MM.1S (cell line): Measurements from ENCODE around the gene C16orf92.
A peak's percentile ranks its signal among the peaks of the same experiment; 100 is the strongest.

ENCODE experiments used
- DNase-seq: peaks from one replicate; pipeline ENCODE4 v3.0.0-alpha.2; 2015
- H2AFZ ChIP-seq: fragments of 300-600 bp; sonication (generic); 2 replicates; pipeline ENCODE4 v1.6.0; 2016; ENCODE audit warnings: antibody characterized with exemption, low read length
- H3F3A ChIP-seq: fragments of 300-600 bp; sonication (generic); 2 replicates; pipeline ENCODE4 v1.6.1; 2016; ENCODE audit warnings: mild to moderate bottlenecking, antibody characterized with exemption, low read length, moderate library complexity, mixed read lengths; ENCODE audit not compliant: insufficient read depth
- H3K27ac ChIP-seq: fragments of 300-600 bp; sonication (generic); 2 replicates; pipeline ENCODE4 v1.5.1; 2016; ENCODE audit warnings: mild to moderate bottlenecking, low read length
- H3K27me3 ChIP-seq: fragments of 300-600 bp; sonication (generic); replicated peaks from 2 replicates; pipeline ENCODE4 v1.6.0; 2016; ENCODE audit warnings: low read length; ENCODE audit not compliant: insufficient read depth
- H3K36me3 ChIP-seq: fragments of 300-600 bp; sonication (generic); replicated peaks from 2 replicates; pipeline ENCODE4 v1.6.1; 2016; ENCODE audit warnings: mild to moderate bottlenecking, low read length, mixed read lengths; ENCODE audit not compliant: insufficient read depth
- H3K4me1 ChIP-seq: fragments of 300-600 bp; sonication (generic); 2 replicates; pipeline ENCODE4 v1.6.1; 2016; ENCODE audit warnings: low read length, mixed read lengths
- H3K4me2 ChIP-seq: fragments of 300-600 bp; sonication (generic); 2 replicates; pipeline ENCODE4 v1.6.0; 2016; ENCODE audit warnings: low read depth, low read length
- H3K4me3 ChIP-seq: fragments of 300-600 bp; sonication (generic); 2 replicates; pipeline ENCODE4 v1.5.1; 2016; ENCODE audit warnings: low read length, mixed read lengths
- H3K79me2 ChIP-seq: fragments of 300-600 bp; sonication (generic); 2 replicates; pipeline ENCODE4 v1.6.1; 2016; ENCODE audit warnings: mixed run types, low read length, mixed read lengths
- H3K9ac ChIP-seq: fragments of 300-600 bp; sonication (generic); 2 replicates; pipeline ENCODE4 v1.6.1; 2016; ENCODE audit warnings: low read length, mixed read lengths
- H3K9me2 ChIP-seq: fragments of 300-600 bp; sonication (generic); replicated peaks from 2 replicates; pipeline ENCODE4 v1.6.1; 2016; ENCODE audit warnings: mild to moderate bottlenecking, low read length, mixed read lengths; ENCODE audit not compliant: insufficient read depth
- H3K9me3 ChIP-seq: fragments of 300-600 bp; sonication (generic); replicated peaks from 2 replicates; pipeline ENCODE4 v1.6.1; 2016; ENCODE audit warnings: mild to moderate bottlenecking, low read length, mixed read lengths; ENCODE audit not compliant: insufficient read depth
- H4K20me1 ChIP-seq: fragments of 300-600 bp; sonication (generic); 2 replicates; pipeline ENCODE4 v1.6.1; 2016; ENCODE audit warnings: mild to moderate bottlenecking, low read length, moderate library complexity, mixed read lengths; ENCODE audit not compliant: insufficient read depth
- EZH2 ChIP-seq: fragments of 300-600 bp; sonication (generic); optimal IDR thresholded peaks from 2 replicates; pipeline ENCODE3; 2017; ENCODE audit warnings: low read depth, mild to moderate bottlenecking, antibody characterized with exemption, low read length, mixed read lengths
- EZH2phosphoT487 ChIP-seq: fragments of 300-600 bp; sonication (generic); IDR thresholded peaks from 2 replicates; pipeline ENCODE4 v1.6.1; 2018; ENCODE audit warnings: antibody characterized with exemption, low read length
- TF ChIP-seq, protein P1 (sequence below): fragments of 300-600 bp; sonication (generic); IDR thresholded peaks from 2 replicates; pipeline ENCODE4 v1.5.1; 2016; ENCODE audit warnings: antibody characterized with exemption, low read length, mixed read lengths

Gene C16orf92

DNA sequence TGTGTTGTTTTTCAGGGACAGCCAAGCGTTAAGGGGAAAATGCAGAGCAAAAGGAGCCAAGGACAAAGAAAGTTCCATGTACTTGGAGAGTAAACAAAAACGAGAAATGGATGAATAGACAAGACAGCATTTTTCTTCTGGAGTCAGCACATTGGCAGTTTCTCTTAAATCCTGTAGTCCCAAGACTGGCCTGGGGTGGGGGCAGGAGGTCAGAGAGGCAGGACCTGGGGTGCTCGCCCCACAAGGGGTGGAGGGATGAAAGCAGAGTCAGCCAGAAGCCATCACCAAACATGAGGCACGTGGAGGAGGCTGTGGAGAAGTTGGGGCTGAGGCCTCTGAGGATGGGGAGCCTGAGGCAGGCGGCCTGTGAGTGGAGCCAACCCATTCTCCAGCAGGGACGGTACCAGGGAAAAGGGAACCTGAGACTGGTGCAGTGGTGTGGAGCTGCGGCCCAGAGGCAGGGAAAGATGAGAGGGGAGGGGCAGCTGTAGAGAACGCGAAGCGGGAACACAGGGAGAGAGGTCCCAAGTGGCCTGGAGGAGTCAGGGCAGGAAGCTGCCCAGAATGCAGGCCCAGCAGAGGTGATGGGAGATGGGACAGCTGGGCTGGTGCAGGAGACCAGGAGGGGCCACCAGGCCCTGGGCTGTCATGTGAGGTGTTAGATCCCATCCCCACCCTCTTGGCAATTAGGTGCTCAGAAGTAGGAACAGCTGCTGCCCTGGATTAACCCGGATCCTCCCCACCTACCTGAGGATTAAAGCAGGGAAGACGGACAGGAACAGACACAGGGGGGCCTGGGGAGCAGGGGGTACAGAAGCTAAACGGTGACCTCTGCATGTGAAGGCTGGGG is 4.8 kb downstream of the C16orf92 start:
- no peaks in the 10 kb centered on the region for H3K9me3 ChIP-seq
- H3K27ac ChIP-seq = no peak overlapping the region
- no peak overlapping the region for H3K4me2 ChIP-seq
- H3F3A ChIP-seq = no peaks in the 10 kb centered on the region
- no peaks in the 10 kb centered on the region for H3K36me3 ChIP-seq
- no peaks in the 10 kb centered on the region for H3K4me1 ChIP-seq
- no peaks in the 10 kb centered on the region for H3K9me2 ChIP-seq
- H3K27me3 ChIP-seq = peaks cover 95% of the 10 kb centered on the region
- H2AFZ ChIP-seq = no peak overlapping the region
- DNase-seq = no peak
- no peak overlapping the region for H3K9ac ChIP-seq
- no peaks in the 10 kb centered on the region for H4K20me1 ChIP-seq
- H3K4me3 ChIP-seq = no peak overlapping the region
- H3K79me2 ChIP-seq = no peaks in the 10 kb centered on the region
- TF ChIP-seq, protein P1, sequence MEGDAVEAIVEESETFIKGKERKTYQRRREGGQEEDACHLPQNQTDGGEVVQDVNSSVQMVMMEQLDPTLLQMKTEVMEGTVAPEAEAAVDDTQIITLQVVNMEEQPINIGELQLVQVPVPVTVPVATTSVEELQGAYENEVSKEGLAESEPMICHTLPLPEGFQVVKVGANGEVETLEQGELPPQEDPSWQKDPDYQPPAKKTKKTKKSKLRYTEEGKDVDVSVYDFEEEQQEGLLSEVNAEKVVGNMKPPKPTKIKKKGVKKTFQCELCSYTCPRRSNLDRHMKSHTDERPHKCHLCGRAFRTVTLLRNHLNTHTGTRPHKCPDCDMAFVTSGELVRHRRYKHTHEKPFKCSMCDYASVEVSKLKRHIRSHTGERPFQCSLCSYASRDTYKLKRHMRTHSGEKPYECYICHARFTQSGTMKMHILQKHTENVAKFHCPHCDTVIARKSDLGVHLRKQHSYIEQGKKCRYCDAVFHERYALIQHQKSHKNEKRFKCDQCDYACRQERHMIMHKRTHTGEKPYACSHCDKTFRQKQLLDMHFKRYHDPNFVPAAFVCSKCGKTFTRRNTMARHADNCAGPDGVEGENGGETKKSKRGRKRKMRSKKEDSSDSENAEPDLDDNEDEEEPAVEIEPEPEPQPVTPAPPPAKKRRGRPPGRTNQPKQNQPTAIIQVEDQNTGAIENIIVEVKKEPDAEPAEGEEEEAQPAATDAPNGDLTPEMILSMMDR = no peak
- TF ChIP-seq EZH2 (no peak), EZH2phosphoT487 (no peak)

DNA sequence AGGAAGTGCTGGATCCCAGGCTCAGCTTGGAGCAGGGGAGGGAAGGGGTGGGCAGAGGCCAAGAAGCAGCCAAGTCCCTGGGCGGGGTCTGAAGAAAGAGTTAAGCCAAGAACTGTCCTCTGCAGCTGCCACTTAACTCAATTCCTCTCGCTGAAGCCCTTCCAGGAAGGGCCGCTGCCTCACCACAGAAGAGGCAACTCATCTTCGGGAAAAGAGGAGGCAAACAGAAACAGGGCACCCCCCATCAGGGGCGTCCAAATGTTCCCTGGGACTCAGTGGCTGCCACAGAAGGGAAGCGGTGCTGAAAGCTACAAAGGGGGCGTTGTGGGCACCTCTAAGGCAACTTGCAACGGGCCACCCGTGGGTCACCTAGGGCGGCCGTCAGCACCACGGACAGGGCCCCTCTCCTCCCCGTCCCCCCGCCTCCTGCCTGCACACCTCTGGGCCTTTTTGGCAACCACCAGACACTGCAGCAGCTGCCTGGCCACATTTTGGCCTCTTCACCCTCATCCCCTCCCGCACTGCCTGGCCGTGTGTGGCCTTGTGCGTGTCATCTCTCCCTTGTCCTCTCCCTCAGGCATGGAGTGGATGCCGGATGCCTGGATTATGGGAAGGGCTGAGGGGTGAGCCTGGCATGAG is 5.6 kb downstream of the C16orf92 start:
- Histone ChIP-seq H3K4me3 (no peak overlapping the region), H3K36me3 (no peaks in the 10 kb centered on the region), H3K9me2 (no peaks in the 10 kb centered on the region), H3K4me2 (no peak overlapping the region), H3K4me1 (no peaks in the 10 kb centered on the region), H3F3A (no peaks in the 10 kb centered on the region), H4K20me1 (no peaks in the 10 kb centered on the region), H3K9me3 (no peaks in the 10 kb centered on the region), H3K27me3 (peaks cover 91% of the 10 kb centered on the region), H3K27ac (no peak overlapping the region), H3K9ac (no peak overlapping the region), H3K79me2 (no peaks in the 10 kb centered on the region), H2AFZ (no peak overlapping the region)
- DNase-seq = peak; percentile 30
- TF ChIP-seq EZH2 (no peak), EZH2phosphoT487 (no peak)
- TF ChIP-seq, protein P1 = no peak

DNA sequence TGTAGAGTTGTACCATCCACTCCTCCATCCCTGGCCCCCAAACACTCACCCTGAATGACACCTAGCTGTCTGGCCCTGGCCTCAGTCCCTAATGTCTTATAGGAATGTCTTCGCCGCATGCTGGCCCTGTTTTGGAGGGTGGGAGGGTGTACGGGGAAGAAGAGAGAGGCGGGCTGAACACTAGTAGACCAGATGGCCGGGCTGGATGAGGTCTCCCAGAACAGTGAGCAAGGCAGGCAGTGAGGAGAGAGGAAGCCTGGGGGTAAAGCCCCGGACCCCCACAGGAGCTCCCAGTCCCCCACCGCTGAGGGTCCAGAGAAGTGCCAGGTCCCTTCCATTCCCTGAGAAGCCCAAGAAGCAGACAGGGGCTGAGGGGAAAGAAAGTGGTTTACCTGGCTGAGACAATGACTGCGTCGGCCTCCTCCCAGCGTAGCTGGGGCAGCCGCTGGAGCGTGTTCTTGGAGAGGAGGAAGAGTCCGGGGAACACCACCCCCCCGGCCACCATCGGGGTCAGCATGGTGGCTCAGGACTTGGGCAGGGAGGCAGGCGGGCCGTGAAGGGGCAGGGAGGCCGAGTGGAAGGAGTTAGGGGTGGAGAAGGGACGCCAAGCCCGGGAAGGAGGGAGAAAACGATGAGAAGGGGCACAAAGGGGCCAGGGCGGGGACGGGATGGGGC is 7.2 kb downstream of the C16orf92 start:
- DNase-seq = no peak
- Histone ChIP-seq H3K9me2 (no peaks in the 10 kb centered on the region), H2AFZ (no peak overlapping the region), H3F3A (no peaks in the 10 kb centered on the region), H3K4me2 (no peak overlapping the region), H3K4me3 (no peak overlapping the region), H3K4me1 (no peaks in the 10 kb centered on the region), H3K9ac (no peak overlapping the region), H3K27ac (no peak overlapping the region), H3K36me3 (no peaks in the 10 kb centered on the region), H3K79me2 (no peaks in the 10 kb centered on the region), H3K9me3 (no peaks in the 10 kb centered on the region), H3K27me3 (peaks cover 75% of the 10 kb centered on the region), H4K20me1 (no peaks in the 10 kb centered on the region)
- TF ChIP-seq EZH2 = peak; percentile 35
- TF ChIP-seq, protein P1 = no peak
